Ishikawa (cell line): ENCODE measurements around the gene VSX2.

Experiments used
- CEBPB ChIP-seq: IDR thresholded peaks from 2 replicates; pipeline ENCODE4 v1.6.1; 2012
- EP300 ChIP-seq: IDR thresholded peaks from 2 replicates; pipeline ENCODE4 v1.6.1; 2012; ENCODE audit warnings: borderline replicate concordance
- MAX ChIP-seq: IDR thresholded peaks from 2 replicates; pipeline ENCODE4 v1.6.1; 2012
- RAD21 ChIP-seq: IDR thresholded peaks from 2 replicates; pipeline ENCODE4 v1.6.1; 2012; ENCODE audit warnings: low read depth
- YY1 ChIP-seq: IDR thresholded peaks from 2 replicates; pipeline ENCODE4 v1.6.1; 2012; ENCODE audit warnings: low read depth
- ZBTB7A ChIP-seq: IDR thresholded peaks from 2 replicates; pipeline ENCODE4 v1.6.1; 2012; ENCODE audit warnings: low read depth

DNA sequence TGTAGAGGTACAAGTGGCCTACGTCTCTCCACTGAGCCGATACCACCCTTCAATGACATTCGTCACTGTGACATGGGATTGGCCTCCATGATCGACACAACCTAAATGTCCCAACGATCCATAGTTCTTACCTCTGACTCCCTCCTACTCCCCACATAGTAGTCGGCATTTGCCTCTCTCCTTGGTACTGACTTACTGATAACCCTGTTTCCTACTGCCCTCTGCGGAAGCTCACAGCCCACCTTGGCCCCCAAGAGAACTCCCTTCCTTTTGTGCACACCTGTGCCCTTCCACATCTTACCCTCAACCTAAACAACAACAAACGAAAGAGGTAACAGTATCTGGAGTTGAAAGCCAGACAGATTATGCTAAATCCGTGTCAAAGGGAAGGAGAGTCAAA lies 23.9 kb downstream of the VSX2 start:
- TF ChIP-seq RAD21 (no peak), MAX (no peak), YY1 (no peak), CEBPB (no peak), ZBTB7A (no peak), EP300 (no peak)
